Measurements from ENCODE around the gene AKT3. TPM values are rescaled to one million over a fixed set of nuclear protein-coding genes. Genes with fewer than 3 reads are reported as not detected.
"Not testable (repeated sequence)": the region's sequence is repeated elsewhere in the genome, so short reads cannot be mapped to it uniquely, and the experiment has no call there.

AKT3 gene
- total RNA-seq, 1 donor from 2014 or later, result 44.2 TPM

GRCh38 chr1:243842161-243842560, 7.9 kb downstream of the AKT3 start:
- peak; percentile 29 to 48 for DNase-seq (ENCODE audit: low read depth in 2 of 2)

- no peak for DNase-seq (ENCODE audit: low read depth in 2 of 2)
Measured at GRCh38 chr1:243841507-243841906, 8.5 kb downstream of the AKT3 start.

GRCh38 chr1:243837907-243838535, 12.0 kb downstream of the AKT3 start:
- DNase-seq (ENCODE audit: low read depth in 2 of 2), result peak; percentile 30 to 47

GRCh38 chr1:243834130-243834529, 15.9 kb downstream of the AKT3 start:
- DNase-seq (ENCODE audit: low read depth in 2 of 2), result no peak

- DNase-seq (ENCODE audit: low read depth in 2 of 2), result no peak
Measured at GRCh38 chr1:243831463-243831862, 18.6 kb downstream of the AKT3 start.

- no peak for DNase-seq (ENCODE audit: low read depth in 2 of 2)
Measured at GRCh38 chr1:243827206-243827605, 22.8 kb downstream of the AKT3 start.

GRCh38 chr1:243824907-243825306, 25.1 kb downstream of the AKT3 start:
- DNase-seq (ENCODE audit: low read depth in 2 of 2), result not testable (repeated sequence)

- no peak for DNase-seq (ENCODE audit: low read depth in 2 of 2)
Measured at GRCh38 chr1:243821177-243821680, 28.8 kb downstream of the AKT3 start.

GRCh38 chr1:243819438-243819839, 30.6 kb downstream of the AKT3 start:
- no peak for DNase-seq (ENCODE audit: low read depth in 2 of 2)

- no peak for DNase-seq (ENCODE audit: low read depth in 2 of 2)
Measured at GRCh38 chr1:243818978-243819377, 31.1 kb downstream of the AKT3 start.

- no peak for DNase-seq (ENCODE audit: low read depth in 2 of 2)
Measured at GRCh38 chr1:243814718-243815117, 35.3 kb downstream of the AKT3 start.

GRCh38 chr1:243807346-243807745, 42.7 kb downstream of the AKT3 start:
- not testable (repeated sequence) for DNase-seq (ENCODE audit: low read depth in 2 of 2)

- DNase-seq (ENCODE audit: low read depth in 2 of 2), result no peak
Measured at GRCh38 chr1:243806310-243806709, 43.7 kb downstream of the AKT3 start.

GRCh38 chr1:243802736-243803135, 47.3 kb downstream of the AKT3 start:
- no peak for DNase-seq (ENCODE audit: low read depth in 2 of 2)

- DNase-seq (ENCODE audit: low read depth in 2 of 2), result no peak
Measured at GRCh38 chr1:243801378-243801777, 48.7 kb downstream of the AKT3 start.

- no peak for DNase-seq (ENCODE audit: low read depth in 2 of 2)
Measured at GRCh38 chr1:243799908-243800307, 50.1 kb downstream of the AKT3 start.

- peak in 1 of 2 donors; percentile 57 for DNase-seq (ENCODE audit: low read depth in 2 of 2)
Measured at GRCh38 chr1:243798726-243799125, 51.3 kb downstream of the AKT3 start.

- DNase-seq (ENCODE audit: low read depth in 2 of 2), result no peak
Measured at GRCh38 chr1:243796016-243796415, 54.0 kb downstream of the AKT3 start.

GRCh38 chr1:243793298-243793697, 56.7 kb downstream of the AKT3 start:
- no peak for DNase-seq (ENCODE audit: low read depth in 2 of 2)

GRCh38 chr1:243792891-243793290, 57.2 kb downstream of the AKT3 start:
- DNase-seq (ENCODE audit: low read depth in 2 of 2), result peak in 1 of 2 donors; percentile 11

GRCh38 chr1:243792401-243792800, 57.6 kb downstream of the AKT3 start:
- DNase-seq (ENCODE audit: low read depth in 2 of 2), result peak in 1 of 2 donors; percentile 15

GRCh38 chr1:243791586-243792267, 58.3 kb downstream of the AKT3 start:
- peak; percentile 37 to 58 for DNase-seq (ENCODE audit: low read depth in 2 of 2)

- no peak for DNase-seq (ENCODE audit: low read depth in 2 of 2)
Measured at GRCh38 chr1:243790404-243790803, 59.6 kb downstream of the AKT3 start.

Data from lung microvascular endothelial cell (primary cell).